ENCODE measurements around the gene JAZF1.

JAZF1 gene

GRCh38 chr7:28180364-28181147 lies at the start of gene JAZF1:
JAZF1 (minus strand) TSS chr7:28180795.
- DNase-seq (ENCODE audit: low read depth): no peak

GRCh38 chr7:28230261-28230660 lies 49.7 kb upstream of the JAZF1 start:
- no peak for DNase-seq (ENCODE audit: low read depth)

- no peak for DNase-seq (ENCODE audit: low read depth)
These were observed 47.8 kb upstream of the JAZF1 start for GRCh38 chr7:28228396-28228795.

- no peak for DNase-seq (ENCODE audit: low read depth)
These were observed 45.4 kb upstream of the JAZF1 start for GRCh38 chr7:28226003-28226402.

- no peak for DNase-seq (ENCODE audit: low read depth)
These were observed 45.0 kb upstream of the JAZF1 start for GRCh38 chr7:28225576-28225975.

- no peak for DNase-seq (ENCODE audit: low read depth)
These were observed 44.1 kb upstream of the JAZF1 start for GRCh38 chr7:28224675-28225074.

- DNase-seq (ENCODE audit: low read depth): no peak
These were observed 43.6 kb upstream of the JAZF1 start for GRCh38 chr7:28224172-28224571.

GRCh38 chr7:28222636-28223035 lies 42.0 kb upstream of the JAZF1 start:
- no peak for DNase-seq (ENCODE audit: low read depth)

GRCh38 chr7:28219793-28220192 lies 39.2 kb upstream of the JAZF1 start:
- DNase-seq (ENCODE audit: low read depth): no peak

- no peak for DNase-seq (ENCODE audit: low read depth)
These were observed 36.5 kb upstream of the JAZF1 start for GRCh38 chr7:28217143-28217542.

GRCh38 chr7:28211006-28211405 lies 30.4 kb upstream of the JAZF1 start:
- no peak for DNase-seq (ENCODE audit: low read depth)

- no peak for DNase-seq (ENCODE audit: low read depth)
These were observed 27.9 kb upstream of the JAZF1 start for GRCh38 chr7:28208506-28208905.

- DNase-seq (ENCODE audit: low read depth): no peak
These were observed 27.0 kb upstream of the JAZF1 start for GRCh38 chr7:28207486-28208158.

GRCh38 chr7:28205506-28205905 lies 24.9 kb upstream of the JAZF1 start:
- no peak for DNase-seq (ENCODE audit: low read depth)

- no peak for DNase-seq (ENCODE audit: low read depth)
These were observed 23.1 kb upstream of the JAZF1 start for GRCh38 chr7:28203508-28204240.

GRCh38 chr7:28202222-28202621 lies 21.6 kb upstream of the JAZF1 start:
- DNase-seq (ENCODE audit: low read depth): no peak

GRCh38 chr7:28201131-28201530 lies 20.5 kb upstream of the JAZF1 start:
- DNase-seq (ENCODE audit: low read depth): no peak

GRCh38 chr7:28200598-28200997 lies 20.0 kb upstream of the JAZF1 start:
- DNase-seq (ENCODE audit: low read depth): no peak

- no peak for DNase-seq (ENCODE audit: low read depth)
These were observed 18.5 kb upstream of the JAZF1 start for GRCh38 chr7:28199021-28199510.

- no peak for DNase-seq (ENCODE audit: low read depth)
These were observed 15.5 kb upstream of the JAZF1 start for GRCh38 chr7:28195910-28196620.

GRCh38 chr7:28192786-28193585 lies 12.4 kb upstream of the JAZF1 start:
- no peak for DNase-seq (ENCODE audit: low read depth)

Data from GM04504 (cell line).